OCI-LY1 (cell line): ENCODE measurements around the gene MCCC1.

ENCODE experiments used
- EZH2 ChIP-seq: fragments of 200-600 bp; sonication (generic), shearing (Covaris generic); IDR thresholded peaks from 2 replicates; pipeline ENCODE4 v1.8.0; 2017; ENCODE audit warnings: borderline replicate concordance, mixed run types, mild to moderate bottlenecking, antibody characterized with exemption, low read length, moderate library complexity, mixed read lengths
- TF ChIP-seq, protein P1 (sequence below): fragments of 200-600 bp; sonication (generic), shearing (Covaris generic); IDR thresholded peaks from 2 replicates; pipeline ENCODE4 v1.5.1; 2017; ENCODE audit warnings: mild to moderate bottlenecking, antibody characterized with exemption, low read length, moderate library complexity, mixed read lengths

DNA sequence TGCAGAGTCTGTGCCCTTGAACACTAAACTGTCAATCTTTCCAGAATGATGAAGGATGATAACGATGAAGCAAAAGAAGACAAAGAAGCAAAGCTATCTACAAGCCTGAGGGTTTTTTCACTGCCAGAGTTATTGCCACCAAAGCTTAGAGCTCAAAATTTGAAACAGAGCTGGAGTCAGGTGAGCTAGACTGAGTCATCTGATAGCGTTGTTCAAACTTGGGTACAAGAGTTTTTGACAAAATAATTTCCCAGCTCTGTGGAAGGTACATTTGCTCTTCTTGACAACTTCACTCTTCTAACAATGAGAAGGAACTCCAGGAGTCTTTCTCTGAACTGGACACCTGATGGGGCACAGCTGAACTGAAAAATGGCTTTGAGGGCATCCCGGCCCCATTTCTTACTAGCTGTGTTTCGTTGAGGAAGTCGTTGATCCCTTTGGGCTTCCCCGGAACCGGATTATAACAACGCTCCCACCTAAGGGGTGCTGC lies 715 bp downstream of the MCCC1 start:
- TF ChIP-seq, protein P1, sequence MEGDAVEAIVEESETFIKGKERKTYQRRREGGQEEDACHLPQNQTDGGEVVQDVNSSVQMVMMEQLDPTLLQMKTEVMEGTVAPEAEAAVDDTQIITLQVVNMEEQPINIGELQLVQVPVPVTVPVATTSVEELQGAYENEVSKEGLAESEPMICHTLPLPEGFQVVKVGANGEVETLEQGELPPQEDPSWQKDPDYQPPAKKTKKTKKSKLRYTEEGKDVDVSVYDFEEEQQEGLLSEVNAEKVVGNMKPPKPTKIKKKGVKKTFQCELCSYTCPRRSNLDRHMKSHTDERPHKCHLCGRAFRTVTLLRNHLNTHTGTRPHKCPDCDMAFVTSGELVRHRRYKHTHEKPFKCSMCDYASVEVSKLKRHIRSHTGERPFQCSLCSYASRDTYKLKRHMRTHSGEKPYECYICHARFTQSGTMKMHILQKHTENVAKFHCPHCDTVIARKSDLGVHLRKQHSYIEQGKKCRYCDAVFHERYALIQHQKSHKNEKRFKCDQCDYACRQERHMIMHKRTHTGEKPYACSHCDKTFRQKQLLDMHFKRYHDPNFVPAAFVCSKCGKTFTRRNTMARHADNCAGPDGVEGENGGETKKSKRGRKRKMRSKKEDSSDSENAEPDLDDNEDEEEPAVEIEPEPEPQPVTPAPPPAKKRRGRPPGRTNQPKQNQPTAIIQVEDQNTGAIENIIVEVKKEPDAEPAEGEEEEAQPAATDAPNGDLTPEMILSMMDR: no peak
- no peak for TF ChIP-seq EZH2
